CD4-positive, alpha-beta T cell treated with Interleukin-4 for 1 hour (primary cell): ENCODE measurements around the gene DNTT.
A peak's percentile ranks its signal among the peaks of the same experiment; 100 is the strongest.

Experiments used
- DNase-seq, 2 donors: peaks; one replicate each; pipeline ENCODE4 v3.0.0-alpha.2; 2020 to 2022

Gene DNTT

DNA sequence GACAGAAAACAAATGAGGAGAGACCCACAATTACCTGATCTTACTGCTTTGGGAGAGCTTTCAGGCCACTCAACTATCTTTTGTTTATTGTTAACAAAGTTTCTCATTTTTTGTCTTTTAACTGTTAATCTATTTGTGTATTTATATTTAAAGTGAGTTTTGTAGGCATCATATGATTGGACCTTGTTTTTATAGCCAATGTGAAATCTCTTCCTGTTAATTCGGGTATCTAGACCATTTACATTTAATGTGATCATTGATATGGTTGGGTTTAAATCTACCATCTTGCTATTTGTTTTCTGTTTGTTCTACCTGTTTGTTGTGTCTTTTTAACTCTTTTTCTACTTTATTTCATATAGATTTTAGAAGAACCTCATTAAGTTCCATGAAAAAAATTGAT, 42.1 kb downstream of the DNTT start:
- DNase-seq: no peak

DNA sequence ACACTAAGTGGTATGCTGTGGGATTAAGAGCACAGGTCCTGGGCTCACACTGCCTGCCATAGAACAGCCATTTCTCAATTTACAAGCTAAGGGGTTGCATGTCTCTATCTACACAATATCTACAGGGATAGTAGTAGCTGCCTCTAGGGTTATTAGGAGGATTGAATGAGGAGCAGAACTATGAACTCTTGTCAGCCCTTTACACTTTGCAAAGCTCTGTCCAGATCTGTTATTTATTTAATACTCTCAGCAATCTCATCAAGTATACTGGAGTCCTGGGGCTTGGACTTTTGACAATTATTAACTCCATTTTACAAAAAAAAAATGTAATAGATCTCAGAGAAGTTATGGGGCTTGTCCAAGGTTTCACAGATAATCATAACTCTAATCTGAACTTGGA, 47.8 kb downstream of the DNTT start:
- DNase-seq: no peak

DNA sequence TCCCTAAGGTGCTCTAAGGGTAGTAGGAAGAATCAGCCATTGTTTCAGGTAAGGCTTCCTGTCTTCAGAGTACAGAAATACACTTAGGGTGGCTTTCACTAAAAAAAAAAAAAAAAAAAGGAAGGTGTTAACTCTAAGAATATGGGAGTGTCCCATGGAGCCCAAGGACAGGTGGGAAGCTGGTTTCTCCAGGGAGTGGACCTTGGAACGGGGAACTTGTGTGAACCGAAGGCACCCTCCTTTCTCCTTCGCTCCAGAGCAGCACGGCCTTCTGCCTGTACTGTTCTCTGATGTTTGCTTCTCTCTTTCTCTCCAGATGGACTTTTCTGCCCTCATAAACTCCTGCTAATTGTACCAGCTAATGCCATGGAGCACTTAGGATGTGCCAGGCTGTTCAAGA, 48.3 kb downstream of the DNTT start:
- no peak for DNase-seq

DNA sequence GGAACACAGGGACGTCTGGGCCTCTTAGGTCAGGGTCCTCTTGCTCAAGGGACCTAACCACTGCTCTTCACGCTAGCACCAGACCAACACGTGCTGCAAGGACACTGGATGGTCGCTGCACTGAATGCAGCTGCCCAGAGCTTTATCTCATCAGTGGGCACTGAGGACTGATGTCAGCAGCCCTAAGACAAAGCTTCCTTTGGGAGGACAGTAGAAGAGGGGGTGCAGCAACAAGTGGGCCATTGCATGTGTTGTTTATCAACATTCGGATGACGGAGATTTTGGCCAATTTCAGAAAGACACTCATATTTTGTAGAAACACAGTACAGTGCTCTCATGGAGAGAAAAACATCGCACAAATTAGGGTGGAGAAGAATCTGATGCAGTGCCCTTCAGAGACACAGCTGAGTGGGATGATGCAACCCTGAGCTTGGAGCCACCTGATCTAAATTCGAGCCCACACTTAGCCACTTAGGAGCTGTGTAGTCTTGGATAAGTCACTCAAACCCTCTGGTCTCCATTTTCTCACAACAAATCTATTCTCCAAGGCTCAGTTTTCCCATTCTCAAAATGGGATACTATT, 52.9 kb downstream of the DNTT start:
- DNase-seq: no peak

DNA sequence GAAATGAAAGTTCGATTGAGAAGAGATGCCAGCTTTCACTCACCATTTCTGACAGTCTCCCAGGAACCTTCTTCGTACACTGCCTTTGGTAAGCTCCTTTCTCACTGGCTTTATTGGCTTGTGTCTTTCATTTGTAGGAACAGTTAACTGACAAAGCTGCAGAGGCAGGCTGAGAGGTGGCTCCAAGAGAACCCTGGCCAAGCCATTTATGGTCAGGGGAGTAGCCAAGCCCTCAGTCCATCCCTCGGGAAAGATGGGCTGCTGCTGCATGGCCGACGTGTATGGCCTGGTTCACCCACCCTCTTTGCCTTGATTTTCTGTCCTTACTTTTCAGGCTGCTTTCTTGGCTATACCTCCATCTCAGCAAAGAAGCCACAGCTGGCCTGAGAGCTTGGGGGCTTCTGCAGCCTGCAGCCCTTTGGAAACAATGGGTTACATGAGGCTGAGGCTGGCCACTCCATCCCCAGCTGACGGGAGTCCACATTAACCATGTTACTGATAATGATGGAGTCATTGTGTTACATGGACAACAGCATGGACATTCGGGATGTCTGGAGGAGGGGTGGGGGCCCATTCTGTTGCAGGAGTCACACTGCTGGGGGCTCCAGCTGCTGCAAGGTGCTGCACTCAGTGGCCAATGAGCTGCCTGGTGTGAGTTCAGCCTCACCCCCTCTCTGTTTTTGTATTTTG, 54.8 kb downstream of the DNTT start, which contains the start of gene OPALIN:
Gene OPALIN (minus strand): TSS at position 152 of the 690 bp plus-strand sequence. CDS start 106 bp downstream, at position 46.
- no peak for DNase-seq

DNA sequence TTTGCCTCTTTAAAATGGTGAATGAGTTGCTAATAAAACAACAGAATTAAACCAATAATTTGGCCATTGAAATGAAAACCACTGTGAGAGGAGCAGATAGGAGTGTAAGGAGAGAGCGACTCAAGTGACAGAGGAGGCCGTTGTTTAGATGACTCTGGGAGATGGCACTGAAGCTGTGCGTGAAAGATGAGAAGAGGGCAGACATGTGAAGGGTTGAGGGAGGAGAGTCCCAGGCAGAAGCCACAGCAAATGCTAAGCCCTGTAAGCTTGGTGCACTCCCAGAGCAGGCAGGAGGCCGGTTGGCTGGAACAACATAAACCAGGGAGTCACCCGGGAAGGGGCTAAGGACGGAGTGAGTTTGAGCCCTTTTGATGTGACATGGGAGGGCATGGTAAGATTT, 55.4 kb downstream of the DNTT start:
- no peak for DNase-seq

DNA sequence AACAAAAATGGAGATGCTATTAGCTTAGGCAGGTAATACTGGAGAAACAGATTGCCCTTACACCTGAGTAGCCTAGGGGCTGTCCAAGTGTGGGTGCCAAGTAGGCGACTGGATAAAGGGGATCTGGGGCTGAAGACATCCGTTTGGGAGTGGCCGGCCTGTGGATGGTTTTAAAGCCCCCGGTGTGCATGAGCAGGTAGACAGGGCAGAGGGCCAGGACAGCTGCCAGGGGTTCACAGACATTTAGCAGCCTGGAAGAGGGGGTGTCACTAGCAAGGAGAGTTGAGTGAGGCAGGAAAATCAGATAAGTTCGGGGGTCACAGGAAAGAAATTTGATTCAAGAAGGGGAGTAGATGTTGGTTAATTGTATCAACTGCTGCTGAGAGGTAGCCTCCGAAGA, 56.1 kb downstream of the DNTT start:
- DNase-seq: no peak

DNA sequence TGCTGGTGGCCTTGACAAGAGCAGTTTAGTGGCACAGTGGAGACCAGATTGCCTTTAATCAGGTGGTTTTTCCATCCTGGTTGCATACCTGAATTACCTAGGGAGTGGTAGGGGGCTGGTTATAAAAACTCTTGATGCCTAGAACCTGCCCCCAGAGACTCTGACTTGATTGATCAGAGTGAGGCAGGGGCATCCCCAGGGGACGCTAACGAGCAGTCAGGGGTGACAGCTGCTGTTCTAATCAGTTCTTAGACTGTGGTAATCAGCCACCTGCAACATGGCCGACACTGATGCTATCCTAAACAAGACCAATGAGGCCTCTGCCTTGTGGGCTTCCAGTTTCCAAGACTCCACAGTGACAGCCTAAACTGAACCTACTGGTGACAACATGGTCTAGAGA, 56.5 kb downstream of the DNTT start:
- no peak for DNase-seq

DNA sequence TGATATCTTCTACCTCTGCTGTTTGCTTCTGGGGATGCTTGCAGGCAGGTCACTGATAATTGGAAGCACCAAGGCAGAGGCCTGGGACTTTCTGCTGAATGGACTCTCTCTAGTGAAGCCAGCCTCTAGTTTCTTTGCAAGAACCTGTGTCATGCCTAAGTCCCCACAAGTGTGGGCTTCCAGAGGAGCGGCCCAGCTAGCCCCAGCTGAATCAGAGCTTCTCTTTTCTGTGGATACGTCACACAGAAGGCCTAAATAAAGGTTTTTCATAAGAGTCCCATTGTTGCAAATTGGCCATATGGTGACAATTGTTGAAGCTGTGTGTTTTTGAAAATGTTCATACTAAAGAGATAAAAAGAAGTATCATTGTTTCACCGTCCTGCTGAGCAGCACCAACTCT, 61.3 kb downstream of the DNTT start:
- no peak for DNase-seq

DNA sequence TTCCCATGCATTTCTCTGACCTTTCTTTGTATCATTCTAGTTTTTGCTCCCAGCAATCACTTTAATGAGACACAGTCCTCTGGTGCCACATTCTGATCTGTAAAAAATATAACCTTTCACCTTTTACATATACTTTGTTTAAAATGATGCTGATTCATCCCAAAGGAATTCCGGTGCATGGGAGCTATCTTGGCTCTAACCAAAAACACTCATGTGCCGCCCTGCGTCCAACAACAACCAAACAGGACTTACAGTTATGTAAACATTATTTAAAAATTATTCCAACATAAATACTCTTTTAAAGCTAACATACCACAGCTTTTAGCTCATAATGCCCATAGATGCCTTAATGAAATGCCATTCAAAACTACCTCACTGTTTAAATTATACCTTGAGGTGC, 62.3 kb downstream of the DNTT start:
- DNase-seq: no peak

DNA sequence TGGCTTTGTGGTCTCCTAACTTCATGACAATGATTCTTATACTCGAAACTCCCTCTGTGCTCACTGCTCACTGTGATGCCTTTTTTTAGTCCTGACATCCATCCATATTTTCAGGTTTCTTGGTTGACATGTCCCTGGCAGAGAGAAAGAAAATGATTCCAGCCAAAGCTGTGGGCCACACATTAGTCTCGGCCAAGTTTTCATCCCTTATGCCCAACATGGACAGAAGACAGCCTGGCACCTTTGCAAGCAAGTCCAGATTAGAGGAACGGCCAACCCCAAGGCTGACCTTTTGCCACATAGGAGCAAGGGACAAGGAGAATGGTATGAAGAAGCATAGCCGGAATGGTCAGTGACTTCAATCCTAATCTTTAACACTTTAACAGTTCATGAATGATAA, 63.2 kb downstream of the DNTT start:
- DNase-seq: no peak

DNA sequence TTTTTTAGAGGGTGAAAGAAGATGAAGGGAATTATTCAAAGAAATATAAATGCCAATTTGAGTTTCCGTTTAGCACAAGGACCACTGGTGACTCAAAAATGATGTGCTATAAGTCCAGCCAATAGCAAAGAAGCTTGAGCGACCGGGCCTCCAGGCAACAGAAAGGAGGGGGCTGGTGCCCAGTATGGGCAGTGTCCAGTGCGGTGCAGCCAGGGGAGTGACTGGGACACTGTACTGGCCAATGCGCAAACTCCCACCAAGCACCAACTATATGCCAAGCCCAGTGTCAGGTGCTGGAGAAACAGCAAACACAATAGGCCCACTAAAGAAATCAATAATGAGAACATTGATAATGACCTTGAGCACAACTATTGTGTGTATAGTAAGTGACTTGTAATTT, 64.7 kb downstream of the DNTT start:
- no peak for DNase-seq

DNA sequence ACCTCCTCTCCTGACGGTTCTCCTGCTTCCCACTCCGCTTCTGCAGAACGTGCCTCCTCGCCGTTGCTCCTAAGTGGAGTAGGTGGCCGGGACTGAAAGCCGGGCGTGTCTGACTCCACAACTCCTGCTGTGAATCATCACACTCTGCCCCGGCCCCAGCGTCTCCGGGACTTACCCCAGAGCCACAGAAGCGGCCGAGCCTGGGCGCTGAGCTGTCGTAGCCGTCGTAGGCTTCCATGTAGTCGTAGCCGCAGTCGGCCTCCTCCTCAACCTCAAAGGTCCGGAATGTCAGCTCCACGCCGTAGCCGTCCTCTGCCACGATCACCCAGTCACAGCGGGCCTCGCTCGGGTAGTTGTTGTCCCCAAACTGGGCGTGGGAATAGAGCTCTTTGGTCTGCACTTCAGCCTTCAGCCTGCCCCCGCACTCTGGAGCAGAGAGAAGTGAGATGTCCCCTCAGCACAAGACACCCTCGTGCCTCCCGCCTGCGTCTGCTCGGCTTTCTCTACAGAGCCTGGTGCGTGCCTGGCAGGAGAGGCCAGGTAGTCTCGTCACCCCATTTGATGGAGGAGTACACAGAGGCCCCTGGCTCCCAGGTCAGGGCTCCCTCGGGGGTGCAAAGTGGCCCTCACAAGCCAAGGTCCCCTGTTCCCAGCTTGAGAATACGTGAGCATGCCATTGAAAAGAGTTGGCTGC, 65.8 kb downstream of the DNTT start:
- no peak for DNase-seq

DNA sequence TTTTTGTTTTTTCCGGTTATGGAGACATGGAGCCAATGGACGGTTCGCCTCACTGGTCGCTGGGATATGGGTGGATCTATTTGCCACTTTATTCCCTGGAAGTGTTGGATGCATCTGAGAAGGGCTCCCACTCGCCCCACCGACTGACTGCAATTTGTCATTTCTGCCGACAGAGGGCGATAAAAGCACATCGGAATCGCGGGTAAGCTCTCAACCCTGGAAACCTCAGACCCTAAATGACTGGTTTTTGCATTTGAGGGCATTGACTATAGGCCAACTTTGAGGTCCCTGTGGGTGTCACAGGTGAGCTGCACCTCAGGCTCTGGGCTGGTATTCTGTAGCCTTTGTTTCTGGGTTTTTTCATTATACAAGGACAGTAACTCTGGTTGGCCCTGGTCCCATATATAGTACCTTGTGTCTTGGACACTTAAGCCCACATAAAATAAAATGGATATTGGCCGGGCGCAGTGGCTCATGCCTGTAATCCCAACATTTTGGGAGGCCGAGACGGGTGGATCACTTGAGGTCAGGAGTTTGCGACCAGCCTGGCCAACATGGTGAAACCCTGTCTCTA, 66.4 kb downstream of the DNTT start:
- DNase-seq: peak; percentile 45 to 53

DNA sequence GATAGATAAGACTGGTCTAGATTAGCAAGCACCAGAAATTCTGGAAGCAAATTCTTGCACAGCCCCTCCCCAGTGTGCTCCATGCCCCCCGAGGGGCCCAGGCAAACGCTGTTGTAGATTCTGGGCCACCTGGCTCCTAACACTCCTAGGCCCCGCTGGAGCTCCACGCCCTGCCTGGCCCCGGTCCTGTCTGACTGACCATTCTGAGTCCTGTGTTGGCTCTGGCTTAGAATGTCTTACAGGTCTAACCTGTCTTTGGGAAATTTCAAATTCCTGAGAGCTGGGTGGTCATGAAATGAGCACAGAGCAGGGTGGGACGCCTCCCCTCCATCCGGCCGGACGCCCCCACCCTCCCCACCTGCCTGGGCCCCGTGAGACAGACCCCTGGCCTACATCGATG, 67.1 kb downstream of the DNTT start:
- no peak for DNase-seq

DNA sequence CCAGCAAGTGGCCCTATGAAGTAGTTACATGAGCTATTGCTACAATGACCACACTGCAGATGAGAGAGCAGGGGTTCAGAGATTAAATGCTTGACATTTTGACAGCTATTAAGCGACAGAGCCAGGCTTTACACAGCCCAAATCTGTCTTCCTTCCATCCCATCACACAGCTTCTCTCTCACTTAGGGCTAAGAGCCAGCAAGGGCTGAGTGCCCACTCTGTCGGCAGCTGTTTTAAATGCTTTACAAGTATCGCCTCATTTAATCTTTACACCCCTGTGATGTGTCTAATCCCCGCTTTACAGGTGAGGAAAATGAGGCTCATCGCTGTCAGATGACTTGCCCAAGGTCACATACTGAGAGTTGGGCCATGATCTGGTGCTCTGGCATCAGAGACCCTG, 69.8 kb downstream of the DNTT start:
- DNase-seq: no peak

DNA sequence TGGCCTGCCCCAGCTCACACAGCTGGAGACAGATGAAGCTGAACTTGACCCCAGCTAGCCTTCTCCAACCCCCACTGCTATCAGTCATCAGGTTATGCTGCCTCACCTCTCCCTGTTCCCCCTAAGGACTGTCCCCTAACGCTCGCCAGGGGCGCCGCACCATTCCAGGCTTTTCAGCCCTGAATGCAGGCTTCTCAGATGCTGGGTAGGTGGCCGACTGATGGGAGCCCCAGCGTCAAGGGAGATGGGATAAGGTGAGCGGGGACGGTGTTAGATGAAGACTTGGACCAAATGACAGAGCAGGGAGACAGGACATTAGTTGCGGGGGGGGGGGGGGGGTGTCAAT, 70.4 kb downstream of the DNTT start:
- DNase-seq: no peak

DNA sequence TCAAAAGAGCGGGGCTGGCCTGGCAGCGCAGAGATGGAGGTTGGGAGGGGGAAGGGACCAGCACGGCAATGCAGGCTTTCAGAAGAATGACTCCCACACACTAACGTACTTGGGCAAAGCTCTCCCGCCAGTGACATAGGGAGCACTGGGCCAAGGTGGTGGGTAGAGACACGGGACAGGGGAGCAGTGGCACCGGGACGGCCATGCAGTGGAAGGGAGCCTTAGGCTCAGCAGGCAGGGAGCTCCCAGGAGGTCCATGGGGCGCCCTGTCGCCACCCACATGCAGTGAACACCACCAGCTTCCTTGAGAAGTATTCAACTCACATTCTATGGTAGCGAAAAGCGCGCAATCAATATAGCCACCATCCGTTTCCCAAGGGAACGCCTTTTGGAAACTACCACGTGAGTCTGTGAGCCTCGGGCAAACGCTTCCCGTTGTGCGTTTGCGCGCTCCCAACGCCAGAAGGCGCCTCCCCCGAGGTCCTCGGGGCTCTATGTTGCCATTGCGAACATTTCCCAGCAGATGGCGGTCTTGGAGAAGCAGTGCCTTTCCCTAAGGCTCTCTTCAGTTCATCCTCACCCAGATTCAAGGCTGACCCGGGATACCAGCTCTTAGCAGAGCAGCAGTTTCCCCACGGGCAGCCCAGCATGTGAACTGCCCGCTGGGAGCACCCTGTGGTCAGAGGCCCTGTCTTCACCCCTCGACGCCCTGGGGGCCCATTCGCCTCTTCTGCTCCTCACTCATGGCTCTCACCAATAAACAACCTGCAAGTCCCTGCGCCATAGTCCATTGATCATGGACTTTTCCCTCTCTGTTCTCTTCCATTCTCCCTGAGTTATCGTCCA, 71.0 kb downstream of the DNTT start:
- peak; percentile 66 to 72 for DNase-seq

DNA sequence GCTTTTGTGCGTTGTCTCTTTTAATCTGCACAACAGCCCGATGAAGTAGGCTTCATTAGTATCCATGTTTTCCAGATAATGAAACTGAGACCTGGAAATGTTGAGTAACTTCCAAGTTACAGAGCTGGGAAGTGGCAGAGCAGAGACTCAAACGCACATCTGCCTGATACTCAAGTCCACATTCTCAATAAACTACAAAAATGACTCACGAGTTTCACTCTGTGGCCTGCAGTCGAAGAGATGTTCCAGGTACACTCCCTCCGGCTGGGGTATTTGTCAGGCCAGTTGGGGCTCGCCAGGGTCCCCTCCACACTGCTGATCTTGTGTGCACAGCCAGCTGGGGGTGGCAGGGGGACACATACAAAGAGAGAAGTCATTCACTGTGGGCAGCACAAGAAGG, 72.2 kb downstream of the DNTT start:
- DNase-seq: no peak

DNA sequence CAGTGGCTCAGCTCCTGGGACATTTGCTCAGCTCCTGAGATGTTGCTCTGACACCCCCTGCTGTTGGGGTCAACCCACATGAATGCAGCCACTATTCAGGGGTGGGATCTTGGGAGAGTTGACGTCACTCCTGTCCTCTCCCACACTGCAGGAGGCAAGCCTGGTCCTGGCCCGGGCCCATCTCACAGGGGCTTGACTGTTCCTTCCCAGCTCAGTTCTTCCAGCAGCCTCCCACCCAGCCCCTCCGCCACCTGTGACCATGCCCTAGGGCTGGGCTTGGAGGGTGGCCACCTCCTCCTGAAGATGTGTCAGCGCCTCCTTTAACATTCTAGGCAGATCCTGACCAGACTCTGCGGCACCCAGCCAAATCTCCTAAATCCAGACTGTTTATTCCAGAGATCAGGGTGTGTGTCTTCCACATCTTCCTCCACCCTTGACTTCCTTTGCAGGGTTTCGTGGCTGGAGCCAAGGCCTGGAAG, 73.6 kb downstream of the DNTT start:
- DNase-seq: no peak

DNA sequence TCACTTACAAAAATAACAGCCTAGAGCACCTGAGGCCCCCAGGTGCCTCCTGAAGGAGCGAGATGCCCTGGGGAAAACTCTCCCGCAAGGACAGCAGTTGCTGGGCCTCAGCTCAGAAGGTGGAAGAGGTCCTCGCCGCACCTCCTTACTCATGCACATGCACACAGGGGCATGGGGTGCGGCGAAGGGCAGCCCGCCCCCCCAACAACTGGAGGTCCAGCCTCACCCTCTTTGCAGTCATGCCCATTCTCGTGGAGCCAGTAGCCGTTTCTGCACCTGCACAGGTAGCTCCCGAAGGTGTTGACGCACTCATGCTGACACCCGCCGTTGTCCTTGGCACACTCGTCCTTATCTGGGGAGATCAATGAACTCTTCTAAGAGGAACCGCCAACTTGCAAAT, 74.5 kb downstream of the DNTT start:
- no peak for DNase-seq

DNA sequence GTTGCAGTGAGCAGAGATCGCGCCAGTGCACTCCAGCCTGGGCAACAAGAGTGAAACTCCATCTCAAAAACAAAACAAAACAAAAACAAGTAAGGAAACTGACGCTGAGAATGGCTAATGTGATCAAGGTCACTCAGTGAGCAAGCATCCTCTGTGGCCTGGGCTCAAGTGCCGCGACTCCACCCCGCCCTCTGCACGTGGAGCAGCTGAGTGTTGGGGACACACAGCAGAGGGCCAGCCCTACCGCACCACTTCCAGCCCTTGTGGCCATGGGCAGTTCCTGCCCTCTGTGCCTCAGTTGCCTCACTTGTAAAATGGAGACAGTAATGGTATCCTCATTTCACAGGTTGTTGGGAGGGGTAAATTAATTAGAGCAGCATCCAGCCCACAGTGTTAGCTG, 75.5 kb downstream of the DNTT start:
- DNase-seq: no peak

DNA sequence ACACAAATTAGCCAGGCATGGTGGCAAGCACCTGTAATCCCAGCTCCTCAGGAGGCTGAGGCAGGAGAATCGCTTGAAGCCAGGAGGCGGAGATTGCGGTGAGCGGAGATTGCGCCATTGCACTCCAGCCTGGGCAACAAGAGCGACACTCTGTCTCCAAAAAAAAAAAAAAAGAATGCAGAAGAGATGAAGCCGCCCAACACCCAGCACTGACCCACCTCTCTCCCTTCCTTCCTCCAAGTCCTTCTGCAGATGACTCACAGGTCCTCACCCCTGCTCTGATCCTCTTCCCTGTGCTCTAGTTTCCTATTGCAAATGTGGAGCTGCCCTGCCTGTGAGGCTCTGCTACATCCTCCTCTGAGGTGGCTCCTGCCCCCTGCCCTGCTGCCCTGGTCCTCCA, 76.6 kb downstream of the DNTT start:
- peak in 1 of 2 donors; percentile 65 for DNase-seq
